Natural killer cell (primary cell): ENCODE data around the gene CDKL5. TPM values are rescaled to one million over a fixed set of nuclear protein-coding genes. Genes with fewer than 3 reads are reported as not detected.

Source experiments
- ATAC-seq, 3 donors: fragments of 150-1000 bp in 2 of 3; fragments of 200-7000 bp in 1 of 3; cut with Tn5 transposase; 1 replicate in 1 of 3; 2 replicates in 2 of 3; pipeline ENCODE4 v1.10.0; 2021; ENCODE audit warnings: mild to moderate bottlenecking in 2 of 3, moderate library complexity in 2 of 3
- DNase-seq, 2 donors: peaks; one replicate each; pipeline versions ENCODE4 v3.0.0 to v3.0.0-alpha.2; 2013 to 2021; ENCODE audit warnings: mixed read lengths in 1 of 2
- H3K27ac ChIP-seq: one replicate; pipeline ENCODE4 v1.5.1; 2013; ENCODE audit warnings: mild to moderate bottlenecking, low read length
- H3K27me3 ChIP-seq: one replicate; pipeline ENCODE4 v1.6.1; 2013; ENCODE audit warnings: low read length; ENCODE audit not compliant: control insufficient read depth, insufficient read depth
- H3K36me3 ChIP-seq: one replicate; pipeline ENCODE4 v1.6.1; 2013; ENCODE audit warnings: low read length; ENCODE audit not compliant: control insufficient read depth, insufficient read depth
- H3K4me1 ChIP-seq: one replicate; pipeline ENCODE4 v1.6.1; 2013; ENCODE audit warnings: low read length; ENCODE audit not compliant: control insufficient read depth, insufficient read depth
- H3K4me3 ChIP-seq: one replicate; pipeline ENCODE4 v1.5.1; 2013; ENCODE audit warnings: low read length
- H3K9me3 ChIP-seq: one replicate; pipeline ENCODE4 v1.6.1; 2013; ENCODE audit warnings: low read length; ENCODE audit not compliant: control insufficient read depth, insufficient read depth
- H3K27ac Mint-ChIP-seq, 2 donors: one replicate each; pipeline ENCODE4 v1.8.0; 2022; ENCODE audit warnings: mild to moderate bottlenecking in 2 of 2, mixed read lengths in 2 of 2, moderate library complexity in 1 of 2
- H3K27me3 Mint-ChIP-seq, 2 donors: one replicate each; pipeline ENCODE4 v1.8.0; 2022; ENCODE audit warnings: low read depth in 2 of 2, mixed read lengths in 2 of 2
- H3K36me3 Mint-ChIP-seq: one replicate; pipeline ENCODE4 v1.8.0; 2022; ENCODE audit warnings: mixed read lengths
- H3K4me1 Mint-ChIP-seq, 2 donors: one replicate each; pipeline ENCODE4 v1.8.0; 2022; ENCODE audit warnings: mixed read lengths in 2 of 2
- H3K4me3 Mint-ChIP-seq: one replicate; pipeline ENCODE4 v1.8.0; 2022; ENCODE audit warnings: mild to moderate bottlenecking, moderate library complexity, mixed read lengths
- H3K9me3 Mint-ChIP-seq, 2 donors: one replicate each; pipeline ENCODE4 v1.8.0; 2022; ENCODE audit warnings: mixed read lengths in 2 of 2
- WGBS: methylation state at CpG from one replicate; pipeline ENCODE4 v1.1.7; 2013; ENCODE audit warnings: missing lambda C conversion rate; ENCODE audit not compliant: insufficient coverage; 5-methylcytosine and 5-hydroxymethylcytosine counted together
- intact Hi-C: fragments of 100-400 bp; cut with micrococcal nuclease; formaldehyde crosslinking; loops from one replicate; pipeline ENCODE4 v1.14.2; 2022
- total RNA-seq, 4 donors: library from RNA; stranded (reverse); fragments of 120-200 nt in 1 of 4; gene quantifications; one replicate each; pipeline versions ENCODE4 v1.2.3 to v1.2.4, GENCODE V29; 2013 to 2022
- TF ChIP-seq, protein P1 (sequence below): fragments of 200-600 bp; IDR thresholded peaks from one replicate; pipeline ENCODE4 v1.8.0; 2022; ENCODE audit warnings: antibody characterized with exemption

Gene CDKL5
- total RNA-seq, 3 donors from 2014 or later (not counting 1 experiment from before 2014, with no cell fraction given) = 3.4 to 4.3 (median 3.5) TPM

- H3K27ac Mint-ChIP-seq = no peak overlapping the region
- no peak overlapping the region for H3K4me3 Mint-ChIP-seq
- no peaks in the 10 kb centered on the region for H3K36me3 Mint-ChIP-seq
- Histone ChIP-seq H3K9me3 (no peaks in the 10 kb centered on the region), H3K27ac (no peak overlapping the region), H3K27me3 (no peaks in the 10 kb centered on the region), H3K36me3 (no peaks in the 10 kb centered on the region), H3K4me3 (no peak overlapping the region), H3K4me1 (no peaks in the 10 kb centered on the region)
- TF ChIP-seq, protein P1, sequence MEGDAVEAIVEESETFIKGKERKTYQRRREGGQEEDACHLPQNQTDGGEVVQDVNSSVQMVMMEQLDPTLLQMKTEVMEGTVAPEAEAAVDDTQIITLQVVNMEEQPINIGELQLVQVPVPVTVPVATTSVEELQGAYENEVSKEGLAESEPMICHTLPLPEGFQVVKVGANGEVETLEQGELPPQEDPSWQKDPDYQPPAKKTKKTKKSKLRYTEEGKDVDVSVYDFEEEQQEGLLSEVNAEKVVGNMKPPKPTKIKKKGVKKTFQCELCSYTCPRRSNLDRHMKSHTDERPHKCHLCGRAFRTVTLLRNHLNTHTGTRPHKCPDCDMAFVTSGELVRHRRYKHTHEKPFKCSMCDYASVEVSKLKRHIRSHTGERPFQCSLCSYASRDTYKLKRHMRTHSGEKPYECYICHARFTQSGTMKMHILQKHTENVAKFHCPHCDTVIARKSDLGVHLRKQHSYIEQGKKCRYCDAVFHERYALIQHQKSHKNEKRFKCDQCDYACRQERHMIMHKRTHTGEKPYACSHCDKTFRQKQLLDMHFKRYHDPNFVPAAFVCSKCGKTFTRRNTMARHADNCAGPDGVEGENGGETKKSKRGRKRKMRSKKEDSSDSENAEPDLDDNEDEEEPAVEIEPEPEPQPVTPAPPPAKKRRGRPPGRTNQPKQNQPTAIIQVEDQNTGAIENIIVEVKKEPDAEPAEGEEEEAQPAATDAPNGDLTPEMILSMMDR = no peak
- H3K9me3 Mint-ChIP-seq = no peaks in the 10 kb centered on the region
- 100% methylated on average over 1 of the region's 3 CpGs for WGBS
- no peak for DNase-seq
- H3K4me1 Mint-ChIP-seq = no peaks in the 10 kb centered on the region
- intact Hi-C loops = no loop called here
- ATAC-seq = no peak
- no peaks in the 10 kb centered on the region for H3K27me3 Mint-ChIP-seq
Observed at GRCh38 chrX:18574591-18574990, 149.2 kb downstream of the CDKL5 start.

DNA sequence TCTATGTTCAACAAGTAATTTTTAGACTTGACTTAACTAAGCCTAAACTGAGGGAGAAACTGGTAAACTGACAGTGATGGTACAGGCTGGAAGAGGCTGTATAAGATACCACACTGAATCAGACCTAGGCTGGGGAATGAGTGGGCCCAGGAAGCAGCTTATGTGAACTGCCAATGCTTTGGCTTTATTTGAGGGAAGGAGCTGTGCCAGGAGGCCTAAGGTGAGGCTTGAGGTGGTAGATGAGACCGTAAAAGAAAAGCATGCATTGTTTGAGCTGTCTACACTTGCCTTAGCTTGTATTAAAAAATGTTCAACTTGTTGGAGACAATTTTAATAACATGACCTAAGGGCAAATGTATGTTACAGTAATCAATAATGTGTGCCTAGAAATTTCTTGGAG lies 150.3 kb downstream of the CDKL5 start:
- TF ChIP-seq, protein P1 = no peak
- Histone ChIP-seq H3K27me3 (no peaks in the 10 kb centered on the region), H3K4me1 (no peaks in the 10 kb centered on the region), H3K36me3 (no peaks in the 10 kb centered on the region), H3K9me3 (no peaks in the 10 kb centered on the region), H3K4me3 (no peak overlapping the region), H3K27ac (no peak overlapping the region)
- H3K27ac Mint-ChIP-seq = no peak overlapping the region
- no peaks in the 10 kb centered on the region for H3K4me1 Mint-ChIP-seq
- no peak overlapping the region for H3K4me3 Mint-ChIP-seq
- H3K27me3 Mint-ChIP-seq = no peaks in the 10 kb centered on the region
- DNase-seq = no peak
- no peaks in the 10 kb centered on the region for H3K9me3 Mint-ChIP-seq
- whole genome bisulfite sequencing = no CpG with 5 or more reads among the region's 1 CpG
- intact Hi-C loops = no loop called here
- H3K36me3 Mint-ChIP-seq = no peaks in the 10 kb centered on the region
- ATAC-seq = no peak

- no peak overlapping the region for H3K4me3 Mint-ChIP-seq
- H3K27ac Mint-ChIP-seq = no peak overlapping the region
- TF ChIP-seq, protein P1 = no peak
- intact Hi-C loops = no loop called here
- no peaks in the 10 kb centered on the region for H3K4me1 Mint-ChIP-seq
- H3K9me3 Mint-ChIP-seq = no peaks in the 10 kb centered on the region
- Histone ChIP-seq H3K27me3 (no peaks in the 10 kb centered on the region), H3K4me3 (no peak overlapping the region), H3K9me3 (no peaks in the 10 kb centered on the region), H3K36me3 (no peaks in the 10 kb centered on the region), H3K4me1 (no peaks in the 10 kb centered on the region), H3K27ac (no peak overlapping the region)
- DNase-seq (no peak), ATAC-seq (no peak)
- 90% methylated on average over 3 of the region's 4 CpGs for WGBS
- no peaks in the 10 kb centered on the region for H3K36me3 Mint-ChIP-seq
- no peaks in the 10 kb centered on the region for H3K27me3 Mint-ChIP-seq
Observed at GRCh38 chrX:18577400-18577799, 152.0 kb downstream of the CDKL5 start.

DNA sequence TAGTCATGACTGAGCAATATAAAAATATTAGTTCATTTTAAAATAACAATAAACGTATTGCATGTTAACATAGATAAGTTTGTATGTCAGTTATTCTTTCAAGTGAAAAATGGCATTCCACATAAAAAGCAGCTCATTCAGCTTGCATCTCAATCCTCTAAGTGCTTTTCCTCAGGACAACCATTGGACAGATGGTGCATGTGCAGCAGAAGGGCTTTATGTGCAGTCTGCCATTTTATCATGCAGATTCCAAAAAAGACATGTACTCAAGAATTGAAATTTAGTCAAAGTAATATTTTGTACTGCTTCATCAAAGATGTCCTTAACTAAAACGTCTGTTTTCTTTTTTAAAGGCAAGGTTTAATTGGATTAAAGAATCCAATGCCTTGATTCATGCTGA lies 153.1 kb downstream of the CDKL5 start:
- TF ChIP-seq, protein P1 = no peak
- H3K27me3 Mint-ChIP-seq = peaks cover 0 to 5% of the 10 kb centered on the region in 2 donors
- WGBS = 86% methylated on average over 1 of the region's 2 CpGs
- H3K27ac ChIP-seq = no peak overlapping the region
- H3K36me3 Mint-ChIP-seq = no peaks in the 10 kb centered on the region
- no peaks in the 10 kb centered on the region for H3K27me3 ChIP-seq
- H3K4me1 ChIP-seq = no peaks in the 10 kb centered on the region
- no peak overlapping the region for H3K4me3 ChIP-seq
- no peaks in the 10 kb centered on the region for H3K4me1 Mint-ChIP-seq
- ATAC-seq (no peak), DNase-seq (no peak)
- H3K9me3 Mint-ChIP-seq = no peaks in the 10 kb centered on the region
- no peaks in the 10 kb centered on the region for H3K9me3 ChIP-seq
- no peaks in the 10 kb centered on the region for H3K36me3 ChIP-seq
- intact Hi-C loops = no loop called here
- H3K27ac Mint-ChIP-seq = no peak overlapping the region
- H3K4me3 Mint-ChIP-seq = no peak overlapping the region
